ENCODE data around the gene PRDX6.

- TF ChIP-seq EP300 (IDR thresholded peaks at IDR 0.05): no peak
- no peak for TF ChIP-seq MAX (IDR thresholded peaks at IDR 0.05)
- no peak for TF ChIP-seq TP53 (CRISPR knock-in tag; IDR thresholded peaks at IDR 0.05)
- TF ChIP-seq CTCF (IDR thresholded peaks at IDR 0.05): no peak
These were observed 12.8 kb downstream of the PRDX6 start for GRCh38 chr1:173489929-173490328.
